GM20431 (cell line): ENCODE measurements around the gene VN1R4.
"Not testable (repeated sequence)": the region's sequence is repeated elsewhere in the genome, so short reads cannot be mapped to it uniquely, and the experiment has no call there.

Source experiments
- in situ Hi-C: fragments of 300-500 bp; cut with MseI, MboI; formaldehyde crosslinking; loops from one replicate; pipeline ENCODE4 v1.15.0; 2020; ENCODE audit warnings: low sequenced_read_pairs; ENCODE audit not compliant: unreplicated experiment

The VN1R4 gene, protein sequence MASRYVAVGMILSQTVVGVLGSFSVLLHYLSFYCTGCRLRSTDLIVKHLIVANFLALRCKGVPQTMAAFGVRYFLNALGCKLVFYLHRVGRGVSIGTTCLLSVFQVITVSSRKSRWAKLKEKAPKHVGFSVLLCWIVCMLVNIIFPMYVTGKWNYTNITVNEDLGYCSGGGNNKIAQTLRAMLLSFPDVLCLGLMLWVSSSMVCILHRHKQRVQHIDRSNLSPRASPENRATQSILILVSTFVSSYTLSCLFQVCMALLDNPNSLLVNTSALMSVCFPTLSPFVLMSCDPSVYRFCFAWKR

GRCh38 chr19:53267623-53268022, at the start of gene VN1R4:
TSS of gene VN1R4 (minus strand) at chr19:53267723. CDS start at chr19:53267665, 58 bp downstream.
- in situ Hi-C loops, result not testable (repeated sequence)

DNA sequence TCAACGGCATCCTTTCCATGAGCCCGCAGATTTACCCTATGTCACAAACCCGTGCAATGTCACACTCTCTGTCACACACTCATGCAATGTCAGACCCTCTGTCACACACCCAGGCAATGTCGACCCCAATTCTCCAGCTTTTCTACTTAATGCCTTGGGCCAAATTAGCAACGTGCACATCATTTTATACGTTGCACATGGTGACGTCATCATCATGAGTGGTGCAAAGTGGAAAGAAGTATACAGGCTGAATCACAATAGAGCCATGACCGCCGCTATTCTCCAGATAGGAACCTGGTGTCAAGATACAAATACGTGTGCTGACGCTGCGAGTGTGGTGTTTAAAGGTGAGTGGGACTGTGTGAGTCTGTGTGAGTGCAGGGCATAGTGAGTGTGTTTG, 44.4 kb upstream of the VN1R4 start:
- in situ Hi-C loops, result no loop called here

DNA sequence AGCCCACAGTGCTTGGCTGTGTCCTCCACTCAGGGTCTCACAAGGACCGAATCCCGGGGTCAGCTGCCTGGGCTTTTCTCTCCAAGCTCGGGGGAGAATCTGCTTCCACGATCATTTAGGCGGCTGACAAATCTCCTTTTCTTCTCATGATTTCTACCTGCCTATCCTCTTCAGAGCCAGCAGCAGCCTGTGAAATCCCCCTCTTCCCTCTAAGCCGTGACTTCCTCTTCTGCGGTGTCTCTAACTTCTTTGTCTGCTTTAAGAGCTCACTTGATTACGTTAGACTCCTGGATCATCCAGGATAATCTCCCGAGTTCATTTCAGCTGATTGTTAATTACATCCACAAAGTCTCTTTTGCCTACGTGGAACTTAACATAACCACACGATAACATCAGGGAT, 43.5 kb upstream of the VN1R4 start:
- in situ Hi-C loops, result no loop called here

DNA sequence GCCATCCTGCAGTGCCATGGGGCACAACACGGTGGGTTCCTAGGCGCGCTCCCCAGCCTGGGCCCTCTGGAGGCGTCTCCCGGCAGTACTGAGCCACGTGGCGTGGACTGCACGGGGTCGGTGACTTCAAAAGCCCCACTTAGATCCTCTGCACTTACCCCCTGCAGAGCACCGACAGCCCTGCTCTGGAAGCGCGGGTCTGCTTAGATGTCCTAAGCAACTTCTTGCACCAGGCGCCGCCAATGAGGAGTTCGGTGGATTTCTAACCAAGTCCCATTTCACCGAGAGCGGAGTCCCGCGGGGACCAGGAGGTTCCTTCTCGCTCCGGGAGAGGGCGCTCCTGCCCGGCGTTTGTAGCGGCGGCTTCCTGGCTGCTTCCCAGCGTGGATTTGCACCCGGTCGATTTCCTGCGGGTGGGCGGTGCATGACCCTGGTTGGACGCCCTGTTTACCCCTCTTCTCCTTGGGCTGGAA, 40.9 kb upstream of the VN1R4 start:
- in situ Hi-C loops, result no loop called here

DNA sequence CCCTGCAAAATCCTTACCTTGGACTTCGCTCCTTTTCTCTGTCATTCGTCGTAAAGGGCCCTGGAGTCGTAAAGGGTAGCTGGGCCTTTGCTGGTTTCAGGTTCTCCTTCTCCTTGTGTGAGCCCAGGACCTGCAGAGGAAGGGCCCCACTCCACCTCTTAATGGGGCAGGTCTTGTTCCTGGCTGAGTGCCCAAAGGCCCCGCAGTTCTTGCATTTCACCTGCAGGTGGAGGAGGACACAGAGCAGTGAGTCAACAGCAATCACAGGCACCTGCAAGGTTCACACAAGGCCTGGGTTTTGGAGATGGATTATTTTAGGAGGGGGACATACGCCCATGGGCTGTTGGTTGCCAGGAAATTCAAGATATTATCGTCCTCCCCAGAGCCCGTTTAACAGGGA, 33.8 kb upstream of the VN1R4 start:
- in situ Hi-C loops, result not testable (repeated sequence)

GRCh38 chr19:53294786-53295441, 27.4 kb upstream of the VN1R4 start:
- in situ Hi-C loops, result no loop called here

DNA sequence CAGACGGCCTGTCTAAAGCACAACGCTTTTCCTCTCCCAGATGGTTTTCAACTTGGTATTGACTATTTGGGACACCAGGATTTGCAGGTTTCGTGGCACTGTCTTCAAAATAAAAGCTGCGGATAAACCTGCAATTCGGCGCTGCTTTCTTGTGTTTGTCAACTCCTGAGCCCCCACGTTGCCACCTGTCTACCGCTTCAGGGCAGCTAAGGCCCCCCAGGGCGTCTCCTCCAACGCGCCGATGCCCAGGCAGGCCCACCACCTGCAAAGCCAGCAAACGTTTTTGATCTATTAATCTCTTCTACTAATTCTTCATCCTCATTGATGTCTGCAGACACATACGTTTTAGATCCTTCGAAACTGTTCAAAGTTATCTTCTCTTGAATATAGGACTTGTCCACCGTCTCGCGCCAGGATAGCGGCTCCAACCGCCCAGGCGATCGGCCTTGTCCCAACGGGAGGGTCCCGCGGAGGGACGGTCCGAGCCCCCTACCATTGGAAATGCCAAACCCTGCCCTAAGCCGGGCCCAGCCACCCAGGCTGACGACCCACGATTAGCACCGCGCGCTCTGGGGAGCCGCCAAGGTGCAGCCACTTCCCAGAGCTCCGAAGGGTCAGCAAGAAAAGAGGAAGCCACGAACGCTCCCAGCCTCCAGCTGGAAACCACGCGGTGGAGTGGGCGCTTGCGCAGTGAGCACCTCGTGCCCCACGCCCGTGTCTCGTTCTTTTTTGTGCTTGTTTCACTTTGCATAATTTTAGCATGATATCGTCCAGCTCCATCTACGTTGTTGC, 23.4 kb upstream of the VN1R4 start:
- in situ Hi-C loops, result no loop called here

GRCh38 chr19:53285087-53285486, 17.6 kb upstream of the VN1R4 start:
- in situ Hi-C loops, result no loop called here

DNA sequence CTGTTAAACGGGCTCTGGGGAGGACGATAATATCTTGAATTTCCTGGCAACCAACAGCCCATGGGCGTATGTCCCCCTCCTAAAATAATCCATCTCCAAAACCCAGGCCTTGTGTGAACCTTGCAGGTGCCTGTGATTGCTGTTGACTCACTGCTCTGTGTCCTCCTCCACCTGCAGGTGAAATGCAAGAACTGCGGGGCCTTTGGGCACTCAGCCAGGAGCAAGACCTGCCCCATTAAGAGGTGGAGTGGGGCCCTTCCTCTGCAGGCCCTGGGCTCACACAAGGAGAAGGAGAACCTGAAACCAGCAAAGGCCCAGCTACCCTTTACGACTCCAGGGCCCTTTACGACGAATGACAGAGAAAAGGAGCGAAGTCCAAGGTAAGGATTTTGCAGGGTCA, 14.4 kb upstream of the VN1R4 start:
- in situ Hi-C loops, result not testable (repeated sequence)

- in situ Hi-C loops, result no loop called here
Observed at GRCh38 chr19:53275480-53275879, 8.0 kb upstream of the VN1R4 start.

GRCh38 chr19:53272044-53272443, 4.5 kb upstream of the VN1R4 start:
- in situ Hi-C loops, result no loop called here

DNA sequence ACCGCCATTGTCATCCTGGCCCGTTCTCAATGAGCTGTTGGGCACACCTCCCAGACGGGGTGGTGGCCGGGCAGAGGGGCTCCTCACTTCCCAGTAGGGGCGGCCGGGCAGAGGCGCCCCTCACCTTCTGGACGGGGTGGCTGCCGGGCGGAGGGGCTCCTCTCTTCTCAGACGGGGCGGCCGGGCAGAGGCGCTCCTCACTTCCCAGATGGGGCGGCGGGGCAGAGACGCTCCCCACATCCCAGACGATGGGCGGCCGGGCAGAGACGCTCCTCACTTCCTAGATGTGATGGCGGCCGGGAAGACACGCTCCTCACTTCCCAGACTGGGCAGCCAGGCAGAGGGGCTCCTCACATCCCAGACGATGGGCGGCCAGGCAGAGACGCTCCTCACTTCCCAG, 2.3 kb upstream of the VN1R4 start:
- in situ Hi-C loops, result not testable (repeated sequence)

- in situ Hi-C loops, result not testable (repeated sequence)
Observed at GRCh38 chr19:53257715-53258342, 9.7 kb downstream of the VN1R4 start, which contains the start of gene VN1R2. TSS of gene VN1R2 (plus strand) at chr19:53258292. CDS start at chr19:53258376, 84 bp downstream.

DNA sequence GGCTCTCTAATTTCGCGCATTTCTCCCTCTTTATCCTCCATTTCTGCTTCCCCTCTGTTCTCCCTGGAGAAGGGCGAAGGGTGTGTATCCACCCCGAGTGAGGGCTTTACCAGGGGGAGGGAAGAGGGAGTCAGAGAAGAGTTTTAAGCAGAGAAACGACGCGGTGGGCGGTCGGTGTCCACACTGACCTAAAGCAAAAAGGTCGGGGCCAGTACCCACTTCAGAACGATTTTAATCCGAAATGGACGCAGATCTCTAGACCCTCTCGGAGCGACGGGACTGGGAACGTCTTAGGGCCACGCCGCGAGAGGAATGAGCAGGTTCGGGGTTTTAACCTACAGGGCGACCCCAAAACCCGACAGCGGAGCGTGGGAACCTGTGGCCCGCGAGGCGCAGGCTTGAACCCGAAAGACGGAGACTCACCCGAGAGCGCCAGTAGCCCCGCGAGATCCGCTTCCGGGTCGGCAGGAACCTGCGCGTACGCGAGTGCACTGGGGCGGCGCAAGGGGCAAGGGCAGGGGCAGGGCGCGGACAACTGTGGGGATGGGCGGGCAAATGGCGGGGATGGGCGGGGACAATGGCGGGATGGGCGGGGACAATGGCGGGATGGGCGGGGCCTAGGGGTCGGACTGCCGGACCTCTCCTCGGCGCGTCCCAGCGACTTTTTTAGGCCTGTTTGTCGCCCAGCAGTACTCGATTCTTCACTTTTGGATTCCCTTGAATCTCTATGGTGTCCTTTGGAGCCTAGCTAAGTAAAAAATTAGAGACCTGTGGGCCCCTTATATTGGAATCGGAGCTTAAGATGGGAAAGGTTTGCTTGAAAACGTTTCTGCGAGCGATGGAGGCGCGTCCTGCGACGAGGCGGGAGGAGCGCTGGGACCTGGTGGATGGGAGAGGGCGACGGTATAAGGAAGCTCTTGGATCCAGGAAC, 12.8 kb downstream of the VN1R4 start, which contains the start of gene ZNF677:
Gene ZNF677, minus strand, starts transcription at position 463 of the 931 bp plus-strand sequence. CDS start 3,323 bp downstream, outside the sequence.
- in situ Hi-C loops, result no loop called here

- in situ Hi-C loops, result no loop called here
Observed at GRCh38 chr19:53246498-53246897, 21.0 kb downstream of the VN1R4 start.

DNA sequence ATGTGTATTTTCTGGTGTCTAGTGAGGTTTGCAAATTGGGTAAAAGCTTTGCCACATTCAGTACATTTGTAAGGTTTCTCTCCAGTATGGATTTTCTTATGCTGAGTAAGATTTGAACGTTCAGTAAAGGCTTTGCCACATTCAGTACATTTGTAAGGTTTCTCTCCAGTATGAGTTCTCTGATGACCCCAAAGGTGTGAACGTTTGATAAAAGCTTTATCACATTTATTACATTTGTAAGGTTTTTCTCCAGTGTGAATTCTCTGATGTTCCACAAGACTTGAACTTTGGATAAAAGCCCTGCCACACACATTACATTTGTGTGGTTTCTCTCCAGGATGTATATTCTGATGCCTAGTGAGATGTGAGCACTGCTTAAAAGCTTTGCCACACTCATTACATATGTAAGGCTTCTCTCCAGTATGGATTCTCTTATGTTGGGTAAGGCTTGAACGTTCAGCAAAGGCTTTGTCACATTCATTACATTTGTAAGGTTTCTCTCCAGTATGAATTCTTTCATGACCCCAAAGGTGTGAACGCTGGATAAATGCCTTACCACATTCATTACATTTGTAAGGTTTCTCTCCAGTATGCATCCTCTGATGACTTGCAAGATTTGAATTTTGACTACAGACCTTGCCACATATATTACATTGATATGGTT, 30.3 kb downstream of the VN1R4 start:
- in situ Hi-C loops, result no loop called here

GRCh38 chr19:53224606-53225005, 42.9 kb downstream of the VN1R4 start:
- in situ Hi-C loops, result no loop called here

GRCh38 chr19:53222716-53223115, 44.8 kb downstream of the VN1R4 start:
- in situ Hi-C loops, result not testable (repeated sequence)
